GM19468 (cell line): ENCODE results near the gene CTSS.
A peak's percentile ranks its signal among the peaks of the same experiment; 100 is the strongest.
"Not testable (repeated sequence)": the region's sequence is repeated elsewhere in the genome, so short reads cannot be mapped to it uniquely, and the experiment has no call there.

Experiments
- ATAC-seq: cut with Tn5 transposase; IDR thresholded peaks from one replicate; pipeline ENCODE4 v1.9.1; 2021; ENCODE audit warnings: mild to moderate bottlenecking, moderate library complexity, moderate number of reproducible peaks; ENCODE audit not compliant: unreplicated experiment; ENCODE audit errors: extremely low read depth

CTSS gene

GRCh38 chr1:150765296-150765976 lies at the start of gene CTSS:
CTSS (minus strand) TSS chr1:150765778; CDS start chr1:150764763, 1,015 bp downstream.
- ATAC-seq: peak; percentile 71

- no peak for ATAC-seq
These were observed 47.6 kb upstream of the CTSS start for GRCh38 chr1:150813028-150813707.

- no peak for ATAC-seq
These were observed 45.5 kb upstream of the CTSS start for GRCh38 chr1:150810958-150811659.

- ATAC-seq: no peak
These were observed 44.1 kb upstream of the CTSS start for GRCh38 chr1:150809651-150810050.

GRCh38 chr1:150808846-150809245 lies 43.3 kb upstream of the CTSS start:
- no peak for ATAC-seq

GRCh38 chr1:150808121-150808520 lies 42.5 kb upstream of the CTSS start, which contains the start of gene CTSK:
CTSK (minus strand) TSS chr1:150808260; CDS start chr1:150806805, 1,455 bp downstream.
- ATAC-seq: no peak

- no peak for ATAC-seq
These were observed 41.9 kb upstream of the CTSS start for GRCh38 chr1:150807249-150808023.

GRCh38 chr1:150805899-150806298 lies 40.3 kb upstream of the CTSS start:
- no peak for ATAC-seq

GRCh38 chr1:150804671-150805070 lies 39.1 kb upstream of the CTSS start:
- no peak for ATAC-seq

- ATAC-seq: no peak
These were observed 33.5 kb upstream of the CTSS start for GRCh38 chr1:150799089-150799488.

- no peak for ATAC-seq
These were observed 32.9 kb upstream of the CTSS start for GRCh38 chr1:150798525-150798924.

GRCh38 chr1:150796374-150796773 lies 30.8 kb upstream of the CTSS start:
- ATAC-seq: no peak

- ATAC-seq: not testable (repeated sequence)
These were observed 28.2 kb upstream of the CTSS start for GRCh38 chr1:150793778-150794177.

GRCh38 chr1:150793221-150793620 lies 27.6 kb upstream of the CTSS start:
- no peak for ATAC-seq

- no peak for ATAC-seq
These were observed 26.0 kb upstream of the CTSS start for GRCh38 chr1:150791585-150791984.

GRCh38 chr1:150789396-150789795 lies 23.8 kb upstream of the CTSS start:
- ATAC-seq: no peak

GRCh38 chr1:150788946-150789345 lies 23.4 kb upstream of the CTSS start:
- ATAC-seq: no peak

GRCh38 chr1:150787455-150787854 lies 21.9 kb upstream of the CTSS start:
- no peak for ATAC-seq

GRCh38 chr1:150780510-150780909 lies 14.9 kb upstream of the CTSS start:
- ATAC-seq: no peak

- ATAC-seq: no peak
These were observed 12.8 kb upstream of the CTSS start for GRCh38 chr1:150778409-150778808.
